Activated CD4-positive, alpha-beta T cell treated with anti-CD3 and anti-CD28 coated beads for 1 hour (primary cell): ENCODE data around the gene BTBD18.
"Not testable (repeated sequence)": the region's sequence is repeated elsewhere in the genome, so short reads cannot be mapped to it uniquely, and the experiment has no call there.

Experiments used
- DNase-seq: peaks from one replicate; pipeline ENCODE4 v3.0.0-alpha.2; 2020

BTBD18 gene

DNA sequence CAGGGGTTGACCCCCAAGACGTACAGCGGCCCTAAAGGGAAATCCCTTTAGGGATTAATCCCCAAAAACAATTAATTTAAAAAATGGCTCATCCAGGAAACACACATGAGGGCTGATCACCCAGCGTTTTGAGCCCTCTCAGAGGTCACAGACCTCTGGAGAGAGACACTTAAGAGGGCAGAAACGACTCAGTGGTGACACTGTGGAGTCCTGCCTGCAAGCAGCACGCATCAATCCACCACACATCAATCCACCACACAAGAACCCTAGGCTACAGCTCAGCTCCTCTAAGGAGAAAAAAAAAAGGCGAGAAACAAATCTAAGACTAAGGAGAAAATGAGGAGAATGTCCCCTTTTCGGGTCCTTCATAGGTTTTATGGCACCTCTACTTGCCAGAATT, 22.8 kb downstream of the BTBD18 start:
- no peak for DNase-seq

DNA sequence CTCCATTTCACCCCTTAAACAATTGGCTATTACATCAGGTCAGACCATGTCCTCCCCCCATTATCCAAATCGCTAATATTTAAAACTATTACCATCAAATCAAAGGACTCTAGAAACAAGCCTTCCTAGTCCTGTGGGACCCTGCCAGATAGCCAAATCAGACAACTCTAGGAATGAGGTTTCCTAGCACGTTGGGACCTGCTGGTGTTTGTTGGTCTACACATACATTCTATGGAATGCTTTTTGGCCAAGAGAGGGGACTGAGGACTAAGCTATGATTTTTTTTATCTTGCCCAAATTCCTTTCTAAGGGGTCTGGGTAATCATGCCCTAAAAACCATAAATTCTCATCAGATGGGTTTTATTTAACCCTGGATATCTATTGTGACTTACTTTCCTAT, 24.4 kb downstream of the BTBD18 start:
- no peak for DNase-seq

DNA sequence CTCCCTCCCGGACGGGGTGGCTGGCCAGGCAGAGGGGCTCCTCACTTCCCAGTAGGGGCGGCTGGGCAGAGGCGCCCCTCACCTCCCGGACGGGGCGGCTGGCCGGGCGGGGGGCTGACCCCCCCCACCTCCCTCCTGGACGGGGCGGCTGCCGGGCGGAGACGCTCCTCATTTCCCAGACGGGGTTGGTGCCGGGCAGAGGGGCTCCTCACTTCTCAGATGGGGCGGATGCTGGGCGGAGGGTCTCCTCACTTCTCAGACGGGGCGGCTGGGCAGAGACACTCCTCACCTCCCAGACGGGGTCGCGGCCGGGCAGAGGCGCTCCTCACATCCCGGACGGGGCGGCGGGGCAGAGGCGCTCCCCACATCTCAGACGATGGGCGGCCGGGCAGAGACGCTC, 34.9 kb downstream of the BTBD18 start:
- DNase-seq, result not testable (repeated sequence)

DNA sequence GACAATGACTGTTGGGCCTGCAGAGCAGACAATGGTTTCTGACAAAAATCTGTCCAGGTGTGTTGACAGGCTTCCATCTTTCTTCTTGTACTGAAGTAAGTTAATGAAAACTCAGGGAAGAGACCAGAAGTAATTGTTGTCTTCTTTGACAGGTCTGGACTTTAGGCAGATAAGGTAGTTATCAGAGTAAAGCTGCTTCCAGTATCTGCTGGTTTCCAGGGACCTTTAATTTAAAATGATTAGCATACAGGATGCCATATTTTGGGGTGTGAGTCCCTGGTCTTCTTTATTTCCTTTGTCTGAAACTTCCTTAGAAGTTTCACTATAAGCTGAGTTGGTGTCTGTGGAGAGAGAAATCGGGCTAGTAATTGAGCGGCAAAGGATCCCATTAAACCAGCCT, 37.8 kb downstream of the BTBD18 start:
- no peak for DNase-seq

DNA sequence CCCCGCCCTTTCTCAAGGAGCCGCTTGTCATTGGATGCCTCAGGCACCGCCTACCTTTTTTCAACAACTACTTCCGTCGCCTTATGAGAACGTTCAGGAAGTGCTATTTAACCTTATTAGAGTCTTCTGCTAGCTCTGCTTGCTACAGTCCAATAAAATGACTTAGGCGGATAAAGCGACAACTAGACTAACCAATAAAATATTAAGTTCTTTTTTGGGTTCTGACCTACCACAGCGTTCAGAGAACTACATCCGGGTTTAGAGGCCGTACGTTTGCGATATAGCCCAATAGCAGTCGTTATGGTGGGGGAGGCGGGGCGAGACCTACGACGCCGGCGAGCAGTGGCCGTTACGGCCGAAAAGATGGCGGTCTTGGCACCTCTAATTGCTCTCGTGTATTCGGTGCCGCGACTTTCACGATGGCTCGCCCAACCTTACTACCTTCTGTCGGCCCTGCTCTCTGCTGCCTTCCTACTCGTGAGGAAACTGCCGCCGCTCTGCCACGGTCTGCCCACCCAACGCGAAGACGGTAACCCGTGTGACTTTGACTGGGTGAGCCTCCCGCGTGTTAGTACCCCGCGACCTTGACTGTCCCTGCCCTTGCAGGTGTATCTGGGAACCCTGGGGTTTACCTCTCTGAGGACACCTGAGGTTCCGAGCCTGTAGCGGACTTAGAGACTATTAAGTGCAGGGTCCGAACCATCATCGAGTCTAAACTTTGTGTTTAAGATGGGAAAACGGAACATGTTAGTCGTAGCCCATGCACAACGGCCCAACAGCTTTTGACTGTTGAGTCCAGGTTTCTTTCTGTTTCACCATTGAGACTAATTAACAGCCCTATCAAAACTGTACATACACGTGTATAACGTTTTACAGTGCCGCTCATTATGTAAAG, 39.1 kb downstream of the BTBD18 start, which contains the start of gene TMX2:
Gene TMX2 (plus strand): TSS at position 338 of the 895 bp plus-strand sequence. CDS start 26 bp downstream, at position 364.
- peak; percentile 80 for DNase-seq

DNA sequence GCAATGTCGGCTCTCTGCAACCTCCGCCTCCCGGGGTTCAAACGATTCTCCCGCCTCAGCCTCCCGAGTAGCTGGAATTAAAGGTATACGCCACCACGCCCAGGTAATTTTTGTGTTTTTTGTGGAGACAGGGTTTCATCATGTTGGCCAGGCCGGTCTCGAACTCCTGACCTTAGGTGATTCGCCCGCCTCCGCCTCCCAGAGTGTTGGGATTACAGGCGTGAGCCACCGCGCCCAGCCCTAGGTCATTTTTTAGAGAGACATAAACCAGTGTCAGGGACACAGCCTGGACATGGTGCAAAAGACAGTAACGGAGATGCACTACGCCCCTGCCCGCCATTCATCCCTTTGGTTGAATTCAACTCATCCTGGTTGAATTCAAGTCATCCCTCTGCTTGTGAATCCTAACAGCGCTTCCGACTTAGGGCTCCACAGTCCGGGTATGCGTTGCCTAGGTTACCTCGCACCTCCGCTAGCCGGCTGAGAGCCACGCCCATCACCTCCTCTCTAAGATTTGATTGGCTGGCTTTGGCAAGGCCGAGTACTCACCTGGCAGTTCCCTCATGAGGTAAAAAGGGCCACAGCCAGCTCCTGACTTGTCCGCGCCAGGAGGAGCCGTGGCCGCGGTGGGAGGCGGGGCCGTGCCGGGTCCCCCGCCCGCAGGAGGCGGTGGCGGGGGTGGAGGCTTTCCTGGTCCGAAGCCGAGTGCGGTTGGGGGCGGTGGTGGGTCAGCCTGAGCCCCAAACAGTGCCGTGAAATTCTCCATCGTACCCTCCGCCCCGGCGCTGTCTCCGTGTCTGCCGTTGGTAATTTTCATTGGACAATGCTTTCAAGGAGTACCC, 40.0 kb downstream of the BTBD18 start, which contains the start of gene MED19:
Gene MED19 (minus strand): TSS at position 802 of the 842 bp plus-strand sequence. CDS start 36 bp downstream, at position 766.
- peak; percentile 65 for DNase-seq

DNA sequence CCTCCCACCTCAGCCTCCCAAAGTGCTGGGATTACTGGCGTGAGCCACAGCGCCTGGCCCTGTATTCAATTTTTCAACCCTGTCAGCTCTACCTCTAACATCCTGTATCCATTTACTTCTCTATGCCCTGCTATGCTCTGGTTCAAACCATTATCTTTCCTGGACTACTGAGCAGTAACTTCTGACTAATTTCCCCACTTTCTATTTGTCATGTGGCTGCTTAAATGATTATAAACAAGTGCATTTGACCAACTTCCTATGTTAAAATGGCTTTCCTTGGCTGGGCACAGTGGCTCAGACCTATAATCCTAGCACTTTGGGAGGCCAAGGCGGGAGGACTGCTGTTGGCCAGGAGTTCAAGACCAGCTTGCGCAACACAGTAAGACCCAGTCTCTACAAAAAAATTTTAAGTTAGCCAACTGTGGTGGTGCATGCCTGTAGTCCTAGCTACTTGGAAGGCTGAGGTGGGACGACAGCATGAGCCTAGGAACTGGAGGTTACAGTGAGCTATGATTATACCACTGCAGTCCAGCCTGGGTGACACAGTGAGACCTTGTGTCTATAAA, 41.7 kb downstream of the BTBD18 start:
- DNase-seq, result no peak

DNA sequence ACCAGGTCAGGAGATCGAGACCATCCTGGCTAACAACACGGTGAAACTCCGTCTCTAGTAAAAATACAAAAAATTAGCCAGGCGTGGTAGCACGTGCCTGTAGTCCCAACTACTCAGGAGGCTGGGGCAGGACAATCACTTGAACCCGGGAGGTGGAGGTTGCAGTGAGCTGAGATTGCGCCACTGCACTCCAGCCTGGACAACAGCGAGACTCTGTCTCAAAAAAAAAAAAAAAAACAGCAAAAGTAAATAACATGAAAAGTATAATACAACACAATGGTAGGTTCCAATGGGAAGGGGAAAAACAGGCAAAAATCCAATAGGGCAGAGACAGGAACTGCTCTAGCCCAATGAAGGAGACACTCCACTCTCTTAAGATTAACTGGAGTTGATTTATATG, 46.2 kb downstream of the BTBD18 start:
- not testable (repeated sequence) for DNase-seq

DNA sequence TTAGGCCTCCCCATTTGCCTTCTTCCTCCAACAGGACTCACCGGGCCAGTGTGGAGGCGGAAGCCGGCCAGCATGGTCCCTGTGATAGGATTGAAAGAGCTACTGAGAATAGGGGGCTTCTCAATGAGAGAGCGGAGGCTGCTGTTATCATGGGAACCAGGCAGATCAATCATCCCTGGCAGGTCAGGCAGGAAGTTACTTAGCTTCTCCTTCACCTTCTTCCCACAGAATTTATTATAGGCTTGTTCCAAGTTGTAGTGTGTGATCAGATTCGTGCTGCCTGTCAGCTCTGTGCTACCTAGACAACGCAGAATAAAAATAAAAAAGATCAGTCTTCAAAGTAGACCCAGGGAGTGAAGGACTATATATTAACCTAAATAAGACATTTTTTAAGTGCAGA, 46.7 kb downstream of the BTBD18 start:
- DNase-seq, result no peak

DNA sequence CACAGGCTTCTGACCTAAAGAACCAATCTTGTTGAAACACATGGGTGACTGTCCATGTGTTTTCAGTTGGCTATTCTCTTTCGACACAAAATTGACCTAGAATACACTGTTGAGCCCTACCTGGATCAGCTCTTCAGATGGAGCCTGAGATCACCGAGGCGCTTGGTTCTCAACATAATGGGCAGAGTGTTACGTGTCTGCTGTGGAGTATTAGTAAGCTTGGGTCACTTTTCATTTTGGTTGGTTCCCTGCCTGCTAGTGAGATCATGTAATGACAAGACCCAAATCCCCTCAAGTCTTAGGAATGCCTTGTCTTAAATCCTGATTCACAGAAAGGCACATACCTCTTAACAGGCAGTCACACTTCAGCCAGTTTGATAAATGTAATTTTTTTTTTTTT, 48.3 kb downstream of the BTBD18 start:
- DNase-seq, result no peak

DNA sequence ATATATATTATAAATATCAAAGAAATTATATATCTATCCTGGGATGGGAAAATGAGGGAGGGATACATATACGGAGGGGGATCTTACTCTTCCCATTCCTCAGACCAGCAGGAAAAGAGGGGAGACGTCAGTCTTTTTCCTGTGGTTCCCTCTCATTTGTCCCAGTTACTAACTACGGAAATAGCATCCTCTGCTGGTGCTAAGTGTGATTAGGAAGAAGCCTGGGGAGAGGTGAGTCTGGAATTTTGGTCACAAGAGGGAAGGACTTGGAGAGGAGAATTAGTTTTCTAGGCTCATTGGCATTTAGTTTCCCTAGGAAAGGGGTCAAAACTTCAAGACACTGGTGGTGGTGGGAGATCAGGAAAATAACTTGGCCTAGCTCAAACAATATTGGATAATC, 51.2 kb downstream of the BTBD18 start:
- no peak for DNase-seq

DNA sequence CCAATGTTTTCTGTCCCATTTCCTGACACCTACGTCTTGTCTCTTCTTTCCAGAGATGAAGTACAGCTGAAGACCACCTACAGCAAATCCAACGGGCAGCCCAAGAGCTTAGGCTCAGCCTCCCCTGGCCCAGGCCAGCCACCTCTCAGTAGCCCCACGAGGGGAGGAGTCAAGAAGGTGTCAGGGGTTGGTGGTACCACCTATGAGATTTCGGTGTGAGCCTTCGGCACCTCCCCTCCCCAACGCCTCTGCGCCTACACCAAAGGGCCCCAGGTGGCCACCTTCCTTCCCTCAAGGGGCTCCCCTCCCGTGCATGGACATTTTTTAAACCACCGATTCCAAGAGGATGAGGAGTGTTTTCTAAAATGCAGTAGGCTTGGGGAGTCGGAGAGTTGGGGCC, 51.8 kb downstream of the BTBD18 start:
- no peak for DNase-seq

DNA sequence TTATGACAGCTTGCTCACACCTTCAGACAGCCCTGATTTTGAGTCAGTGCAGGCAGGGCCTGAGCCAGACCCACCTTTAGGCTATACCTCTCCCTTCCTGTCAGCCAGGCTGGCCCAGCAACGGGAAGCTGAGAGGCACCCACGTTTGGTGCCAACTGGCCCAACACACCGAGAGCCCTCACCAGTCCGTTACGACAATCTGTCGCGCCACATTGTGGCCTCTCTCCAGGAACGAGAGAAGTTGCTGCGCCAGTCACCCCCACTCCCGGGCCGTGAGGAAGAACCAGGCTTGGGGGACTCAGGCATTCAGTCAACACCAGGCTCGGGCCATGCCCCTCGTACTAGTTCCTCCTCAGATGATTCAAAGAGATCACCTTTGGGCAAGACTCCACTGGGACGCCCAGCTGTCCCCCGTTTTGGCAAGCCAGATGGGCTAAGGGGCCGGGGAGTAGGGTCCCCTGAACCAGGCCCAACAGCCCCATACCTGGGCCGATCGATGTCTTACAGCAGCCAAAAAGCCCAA, 52.7 kb downstream of the BTBD18 start:
- DNase-seq, result no peak
